Renal cortical epithelial cell (primary cell): Measurements from ENCODE around the gene SCNN1G. TPM values are rescaled to one million over a fixed set of nuclear protein-coding genes. Genes with fewer than 3 reads are reported as not detected.
"Not testable (repeated sequence)": the region's sequence is repeated elsewhere in the genome, so short reads cannot be mapped to it uniquely, and the experiment has no call there.

Experiments used
- DNase-seq: peaks from one replicate; pipeline ENCODE4 v3.0.0-alpha.2; 2011; ENCODE audit warnings: low read depth
- total RNA-seq: library from RNA; depleted of rRNA; stranded (reverse); fragments of >200 nt; gene quantifications from 2 replicates; pipeline ENCODE4 v1.2.3, GENCODE V29; 2014

SCNN1G gene
- total RNA-seq, 1 donor from 2014 or later, result not detected

DNA sequence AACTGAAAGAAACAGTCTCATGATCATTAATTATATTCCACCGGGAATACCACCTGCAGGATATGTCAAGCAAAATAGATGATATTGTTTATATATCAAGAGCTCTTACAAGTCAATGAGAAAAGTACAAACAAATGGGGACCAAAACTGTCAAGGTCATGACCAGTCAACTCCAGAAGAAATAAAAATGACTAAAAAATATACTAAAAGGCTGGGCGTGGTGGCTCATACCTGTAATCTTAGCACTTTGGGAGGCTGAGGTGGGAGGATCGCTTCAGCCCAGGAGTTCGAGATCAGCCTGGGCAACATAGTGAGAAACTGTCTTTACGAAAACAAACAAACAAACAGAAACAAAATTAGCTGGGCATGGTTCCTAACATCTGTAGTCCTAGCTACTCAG is 69.8 kb downstream of the SCNN1G start:
- no peak for DNase-seq

DNA sequence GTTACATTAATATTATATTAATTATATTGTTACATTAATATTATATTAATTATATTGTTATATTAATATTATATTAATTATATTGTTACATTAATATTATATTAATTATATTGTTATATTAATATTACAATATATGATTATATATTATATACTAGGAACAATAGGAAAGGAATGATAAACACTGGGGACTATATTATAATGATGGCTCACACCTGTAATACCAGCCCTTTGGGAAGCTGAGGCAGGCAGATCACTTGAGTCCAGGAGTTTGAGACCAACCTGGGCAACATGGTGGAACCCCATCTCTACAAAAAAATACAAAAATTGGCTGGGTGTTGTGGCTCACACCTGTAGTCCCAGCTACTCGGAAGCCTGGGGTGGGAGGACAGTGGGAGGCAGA is 71.1 kb downstream of the SCNN1G start:
- DNase-seq, result not testable (repeated sequence)

DNA sequence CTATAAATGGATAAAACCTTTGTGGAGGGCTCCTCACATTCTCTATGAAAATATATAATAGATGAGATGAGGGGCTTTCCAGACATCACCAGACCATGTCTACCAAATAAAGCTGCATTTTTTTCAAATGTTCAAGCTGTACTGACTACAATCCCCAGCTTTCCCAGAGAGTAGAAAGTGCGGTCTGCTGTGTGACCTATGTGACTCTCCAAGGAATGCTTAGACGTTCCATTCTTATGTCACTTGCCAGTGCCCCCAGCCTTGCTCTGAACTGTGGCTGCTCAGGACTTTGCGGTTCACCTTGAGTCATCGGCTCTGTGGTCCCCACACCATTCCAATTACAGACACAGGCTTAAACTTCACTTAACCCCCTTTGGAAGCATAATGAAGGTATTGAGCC is 71.8 kb downstream of the SCNN1G start:
- DNase-seq, result peak; percentile 75

DNA sequence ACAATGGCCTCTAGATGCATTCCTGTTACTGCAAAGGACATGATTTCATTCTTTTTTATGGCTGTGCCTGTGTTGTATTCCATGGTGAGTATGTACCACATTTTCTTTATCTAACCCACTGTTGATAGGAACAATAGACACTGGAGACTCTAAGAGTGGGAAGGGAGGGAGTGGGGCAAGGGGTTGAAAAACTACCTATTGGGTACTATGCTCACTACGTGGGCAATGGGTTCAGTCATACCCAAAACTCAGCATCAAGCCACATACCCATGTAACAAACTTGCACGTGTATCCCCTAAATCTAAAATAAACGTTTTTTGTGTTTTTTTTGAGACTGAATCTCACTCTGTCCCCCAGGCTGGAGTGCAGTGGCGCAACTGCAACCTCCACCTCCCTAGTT is 72.5 kb downstream of the SCNN1G start:
- no peak for DNase-seq

DNA sequence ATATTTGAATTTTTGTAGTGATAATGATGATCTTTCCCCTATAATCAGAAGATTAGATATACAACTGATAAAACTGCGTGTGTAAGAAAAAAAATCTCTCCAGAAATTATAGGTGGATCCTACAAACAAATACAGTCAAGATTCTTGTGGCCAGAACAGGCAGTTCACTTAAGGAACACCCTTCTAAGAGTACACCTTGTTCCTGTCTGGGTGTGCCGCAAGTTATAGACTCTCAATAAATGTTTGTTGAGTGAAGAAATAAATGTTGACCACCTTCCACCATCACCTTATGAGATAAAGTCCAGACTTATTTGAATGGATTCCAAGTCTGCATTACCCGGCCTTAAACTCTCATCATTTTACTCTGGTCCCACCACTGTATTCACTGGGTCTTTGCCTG is 73.9 kb downstream of the SCNN1G start:
- no peak for DNase-seq

DNA sequence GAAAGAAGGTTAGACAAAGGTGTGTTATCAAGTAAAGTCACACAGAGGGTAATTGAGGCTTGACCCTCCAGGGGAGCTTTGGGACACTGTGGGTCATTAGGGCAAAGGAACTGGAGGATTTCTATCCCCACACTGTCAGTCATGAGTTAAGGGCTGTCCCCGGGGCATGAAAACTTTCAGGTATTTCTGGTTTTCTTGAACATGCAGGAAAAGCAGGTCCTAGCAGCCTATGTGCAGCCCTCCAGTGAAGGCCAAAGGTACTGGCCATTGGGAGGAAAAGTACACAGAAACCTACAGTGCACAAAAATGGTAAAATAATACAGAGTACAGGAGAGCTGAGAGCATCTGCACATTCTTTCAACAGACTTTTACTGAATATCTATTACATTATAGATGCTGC is 75.1 kb downstream of the SCNN1G start:
- no peak for DNase-seq

DNA sequence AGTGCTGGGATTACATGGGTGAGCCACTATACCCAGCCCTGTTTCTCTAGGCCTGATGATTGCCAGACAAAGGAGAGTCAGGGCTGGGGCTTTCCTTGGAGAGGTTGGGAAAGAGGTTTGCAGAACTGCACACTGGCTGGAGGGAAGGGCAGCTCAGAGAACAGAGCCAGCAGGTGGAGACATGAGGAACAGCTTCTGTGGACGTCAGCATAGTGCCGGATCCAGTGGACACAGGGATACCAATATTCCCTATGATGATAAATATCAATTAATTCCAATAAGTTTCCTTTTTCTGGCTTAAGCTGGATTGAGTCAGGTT is 76.3 kb downstream of the SCNN1G start:
- DNase-seq, result no peak

Other genes starting within 250 kb of the SCNN1G start
- gene USP31, start 33.3 kb upstream of the SCNN1G start, total RNA-seq, result 13.9 and 21.5 TPM in 2 replicates
- not detected in 2 replicates for gene SCNN1B, start 119.6 kb downstream of the SCNN1G start, total RNA-seq